Mesendoderm (in vitro differentiated cells): ENCODE data around the gene MGST2.

ENCODE experiments used
- DNase-seq: peaks from one replicate; pipeline ENCODE4 v3.0.0; 2013
- H2AK5ac ChIP-seq: 2 replicates; pipeline ENCODE4 v1.6.1; 2013; ENCODE audit warnings: low read length, inconsistent platforms
- H2BK120ac ChIP-seq: 2 replicates; pipeline ENCODE4 v1.6.1; 2013; ENCODE audit warnings: low read depth, mild to moderate bottlenecking, low read length, moderate library complexity, mixed read lengths
- H2BK15ac ChIP-seq: replicated peaks from 2 replicates; pipeline ENCODE4 v1.6.1; 2013; ENCODE audit warnings: low read depth, mild to moderate bottlenecking, moderate library complexity
- H2BK5ac ChIP-seq: 2 replicates; pipeline ENCODE4 v1.6.1; 2013; ENCODE audit warnings: low read length, inconsistent platforms
- H3K18ac ChIP-seq: 2 replicates; pipeline ENCODE4 v1.6.1; 2013; ENCODE audit warnings: mild to moderate bottlenecking, low read length, mixed read lengths
- H3K23ac ChIP-seq: one replicate; pipeline ENCODE4 v1.6.1; 2013; ENCODE audit warnings: low read length
- H3K27ac ChIP-seq: 2 replicates; pipeline ENCODE4 v1.5.1; 2013; ENCODE audit warnings: low read depth, mild to moderate bottlenecking, inconsistent platforms, low read length, moderate library complexity
- H3K27me3 ChIP-seq: 2 replicates; pipeline ENCODE4 v1.6.1; 2013; ENCODE audit warnings: low read length, control low read depth, mild to moderate bottlenecking, inconsistent platforms; ENCODE audit not compliant: insufficient read depth, poor library complexity
- H3K36me3 ChIP-seq: 2 replicates; pipeline ENCODE4 v1.6.1; 2013; ENCODE audit warnings: low read length, inconsistent platforms; ENCODE audit not compliant: control insufficient read depth, insufficient read depth
- H3K4ac ChIP-seq: one replicate; pipeline ENCODE4 v1.6.1; 2013; ENCODE audit warnings: low read depth, mild to moderate bottlenecking, low read length, moderate library complexity
- H3K4me1 ChIP-seq: 2 replicates; pipeline ENCODE4 v1.6.1; 2013; ENCODE audit warnings: low read depth, low read length, inconsistent platforms; ENCODE audit not compliant: control insufficient read depth
- H3K4me2 ChIP-seq: 2 replicates; pipeline ENCODE4 v1.6.1; 2013; ENCODE audit warnings: low read length
- H3K4me3 ChIP-seq: 2 replicates; pipeline ENCODE4 v1.5.1; 2013; ENCODE audit warnings: mild to moderate bottlenecking, low read length
- H3K56ac ChIP-seq: one replicate; pipeline ENCODE4 v1.6.1; 2013; ENCODE audit warnings: low read length
- H3K79me1 ChIP-seq: 2 replicates; pipeline ENCODE4 v1.6.1; 2013; ENCODE audit warnings: low read length, inconsistent platforms
- H3K79me2 ChIP-seq: 2 replicates; pipeline ENCODE4 v1.6.1; 2013; ENCODE audit warnings: mild to moderate bottlenecking, low read length; ENCODE audit not compliant: control insufficient read depth, insufficient read depth
- H3K9ac ChIP-seq: 2 replicates; pipeline ENCODE4 v1.6.1; 2013; ENCODE audit warnings: low read length, inconsistent platforms
- H4K5ac ChIP-seq: one replicate; pipeline ENCODE4 v1.6.1; 2013; ENCODE audit warnings: low read length
- H4K8ac ChIP-seq: one replicate; pipeline ENCODE4 v1.6.1; 2013; ENCODE audit warnings: low read depth, mild to moderate bottlenecking, control low read depth, low read length, moderate library complexity
- WGBS: extraction: QIAGEN DNeasy Blood & Tissue Kit; methylation state at CpG from one replicate; pipeline ENCODE4 v1.1.7; 2013; ENCODE audit warnings: low lambda C conversion rate, missing lambda C conversion rate; ENCODE audit not compliant: insufficient coverage; ENCODE audit errors: extremely low coverage; 5-methylcytosine and 5-hydroxymethylcytosine counted together

Gene MGST2

DNA sequence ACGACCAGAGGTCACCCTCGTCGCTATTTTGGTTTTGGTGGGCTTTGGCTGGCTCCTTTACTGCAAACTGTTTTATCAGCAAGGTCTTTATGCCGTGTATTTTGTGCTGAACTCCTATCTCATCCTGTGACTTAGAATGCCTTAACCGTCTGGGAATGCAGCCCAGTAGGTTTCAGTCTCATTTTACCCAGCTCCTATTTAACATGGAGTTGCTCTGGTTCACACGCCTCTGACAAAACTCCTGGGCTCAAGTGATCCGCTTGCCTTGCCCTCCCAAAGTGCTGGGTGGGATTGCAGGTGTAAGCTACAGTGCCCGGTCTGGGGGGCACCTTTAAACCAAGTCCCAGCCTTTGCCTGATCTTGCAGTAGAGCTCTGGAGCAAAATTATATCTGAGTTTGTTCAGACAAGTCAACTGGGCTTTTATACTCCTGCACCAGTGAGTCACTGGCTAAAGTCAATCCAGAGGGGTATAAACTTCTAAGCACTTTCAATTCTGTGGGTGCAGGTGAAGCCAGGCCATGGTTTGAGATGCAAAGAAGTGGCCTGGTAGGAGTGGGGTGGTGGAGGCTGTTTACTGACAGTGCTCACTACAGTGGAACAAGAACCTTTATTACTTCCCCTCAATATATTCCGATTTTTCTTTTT lies 50.2 kb downstream of the MGST2 start:
- WGBS, result no CpG with 5 or more reads among the region's 9 CpGs

DNA sequence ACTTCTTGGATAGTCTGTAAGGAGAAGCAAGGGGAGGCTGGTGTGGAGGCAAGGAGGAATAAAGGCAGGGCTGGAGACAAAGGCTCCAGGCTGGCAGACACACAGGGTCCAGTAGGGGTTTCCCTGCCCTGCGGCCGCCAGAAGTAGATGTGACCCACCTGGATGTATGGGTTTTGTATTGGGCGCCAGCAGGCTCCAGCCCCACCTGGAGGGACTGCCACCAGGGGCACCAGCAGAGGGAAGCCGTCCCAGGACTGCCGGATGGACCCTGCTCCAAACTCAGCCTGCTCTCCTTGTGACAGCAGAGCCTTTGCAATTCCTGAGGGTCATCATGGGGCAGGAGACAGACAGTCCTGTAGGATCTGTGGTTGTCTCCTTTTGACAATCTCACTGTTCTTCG lies 52.7 kb downstream of the MGST2 start:
- Histone ChIP-seq H3K79me1 (no peaks in the 10 kb centered on the region), H4K5ac (no peak overlapping the region), H3K4ac (no peak overlapping the region), H2BK120ac (no peak overlapping the region), H3K79me2 (no peaks in the 10 kb centered on the region), H3K4me1 (peaks cover 2% of the 10 kb centered on the region), H2AK5ac (no peak overlapping the region), H3K27ac (no peak overlapping the region), H2BK15ac (no peak overlapping the region), H4K8ac (no peak overlapping the region), H3K56ac (no peak overlapping the region), H3K36me3 (peaks cover 2% of the 10 kb centered on the region), H3K23ac (no peak overlapping the region), H2BK5ac (no peak overlapping the region), H3K4me3 (no peak overlapping the region), H3K4me2 (no peak overlapping the region), H3K9ac (no peak overlapping the region), H3K18ac (no peak overlapping the region), H3K27me3 (no peaks in the 10 kb centered on the region)
- no CpG with 5 or more reads among the region's 6 CpGs for WGBS
- DNase-seq, result no peak

More for the DNA sequence above, 50.2 kb downstream of the MGST2 start:
- no peak overlapping the region for H3K9ac ChIP-seq
- H3K27ac ChIP-seq, result no peak overlapping the region
- H2AK5ac ChIP-seq, result no peak overlapping the region
- H4K5ac ChIP-seq, result no peak overlapping the region
- DNase-seq, result peak; percentile 45
- peaks cover 2% of the 10 kb centered on the region for H3K36me3 ChIP-seq
- no peak overlapping the region for H4K8ac ChIP-seq
- no peak overlapping the region for H3K4ac ChIP-seq
- H2BK120ac ChIP-seq, result no peak overlapping the region
- no peak overlapping the region for H2BK5ac ChIP-seq
- no peak overlapping the region for H3K4me2 ChIP-seq
- H3K4me3 ChIP-seq, result no peak overlapping the region
- H3K18ac ChIP-seq, result no peak overlapping the region
- no peaks in the 10 kb centered on the region for H3K79me1 ChIP-seq
- H3K56ac ChIP-seq, result no peak overlapping the region
- H3K4me1 ChIP-seq, result peaks cover 2% of the 10 kb centered on the region
- H2BK15ac ChIP-seq, result no peak overlapping the region
- no peaks in the 10 kb centered on the region for H3K79me2 ChIP-seq
- H3K23ac ChIP-seq, result no peak overlapping the region
- no peaks in the 10 kb centered on the region for H3K27me3 ChIP-seq

DNA sequence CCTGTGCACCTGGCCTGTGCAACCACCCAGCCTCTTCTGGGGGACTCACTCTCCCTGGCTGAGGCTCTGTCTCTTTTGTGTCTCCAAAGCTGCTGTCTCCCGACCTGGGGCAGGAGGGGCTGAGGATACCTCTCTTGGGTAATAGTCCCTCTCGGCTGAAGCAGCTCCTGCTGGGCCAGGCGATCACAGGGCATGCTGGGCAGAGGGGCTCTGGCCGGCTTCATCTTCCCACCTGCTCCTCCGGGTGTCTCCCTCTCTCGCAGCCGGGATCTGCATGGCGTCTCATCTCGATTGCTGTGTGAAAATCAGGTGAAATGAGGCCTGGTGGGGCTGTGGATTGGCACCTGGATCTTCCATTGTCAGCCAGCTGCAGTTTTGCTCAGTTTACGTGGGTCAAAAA lies 53.2 kb downstream of the MGST2 start:
- Histone ChIP-seq H3K23ac (no peak overlapping the region), H3K79me1 (no peaks in the 10 kb centered on the region), H2BK5ac (no peak overlapping the region), H3K79me2 (no peaks in the 10 kb centered on the region), H3K27ac (no peak overlapping the region), H3K27me3 (no peaks in the 10 kb centered on the region), H3K4me3 (no peak overlapping the region), H3K4me2 (no peak overlapping the region), H4K5ac (no peak overlapping the region), H3K56ac (no peak overlapping the region), H4K8ac (no peak overlapping the region), H3K18ac (no peak overlapping the region), H3K36me3 (peaks cover 2% of the 10 kb centered on the region), H2BK120ac (no peak overlapping the region), H3K4ac (no peak overlapping the region), H3K4me1 (no peaks in the 10 kb centered on the region), H2BK15ac (no peak overlapping the region), H3K9ac (no peak overlapping the region), H2AK5ac (no peak overlapping the region)
- WGBS, result no CpG with 5 or more reads among the region's 10 CpGs
- DNase-seq, result no peak

DNA sequence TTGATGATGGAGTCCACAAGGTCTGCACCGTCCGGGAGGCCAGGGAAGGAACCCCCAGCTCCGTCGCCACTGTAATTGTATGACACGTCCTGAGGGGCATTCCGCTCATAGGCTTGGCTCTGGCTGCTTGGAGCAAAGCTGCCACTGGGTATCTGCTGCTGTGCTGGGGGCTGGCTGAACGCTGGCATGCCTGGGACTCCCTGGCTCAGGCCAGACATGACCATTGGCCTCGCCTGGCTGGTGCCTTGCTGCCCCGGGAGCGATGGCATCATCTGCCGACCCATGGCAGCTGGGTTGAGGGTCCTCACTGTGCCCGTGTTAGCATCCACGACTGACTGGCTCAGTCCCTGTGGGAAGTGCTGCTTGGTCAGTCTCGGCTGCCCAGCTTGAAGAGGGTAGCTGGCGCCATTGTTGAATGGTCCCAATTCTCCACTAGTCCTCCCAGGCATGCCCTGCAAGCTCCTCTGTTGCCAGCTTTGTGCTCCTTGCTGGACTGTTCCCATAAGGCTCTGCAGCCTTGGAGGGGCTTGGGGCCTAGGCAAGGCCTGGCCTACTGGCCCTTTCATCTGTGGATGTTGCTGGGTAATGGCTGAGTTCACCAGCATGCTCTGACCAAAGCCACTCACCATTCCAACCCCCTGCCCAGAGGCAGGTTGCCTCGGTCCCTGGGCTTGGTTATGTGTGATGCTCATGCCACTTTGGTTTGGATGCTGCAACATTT lies 53.9 kb downstream of the MGST2 start:
- no peak for DNase-seq
- H3K36me3 ChIP-seq, result peaks cover 2% of the 10 kb centered on the region
- no peak overlapping the region for H3K4me3 ChIP-seq
- H3K4ac ChIP-seq, result no peak overlapping the region
- H3K27ac ChIP-seq, result no peak overlapping the region
- H2BK15ac ChIP-seq, result no peak overlapping the region
- H4K8ac ChIP-seq, result no peak overlapping the region
- no peaks in the 10 kb centered on the region for H3K79me1 ChIP-seq
- H3K4me1 ChIP-seq, result no peaks in the 10 kb centered on the region
- no peak overlapping the region for H2BK120ac ChIP-seq
- H3K9ac ChIP-seq, result no peak overlapping the region
- no peaks in the 10 kb centered on the region for H3K27me3 ChIP-seq
- no peak overlapping the region for H3K56ac ChIP-seq
- H3K79me2 ChIP-seq, result no peaks in the 10 kb centered on the region
- H3K4me2 ChIP-seq, result no peak overlapping the region
- no peak overlapping the region for H2BK5ac ChIP-seq
- no peak overlapping the region for H3K23ac ChIP-seq
- WGBS, result no CpG with 5 or more reads among the region's 16 CpGs
- H3K18ac ChIP-seq, result no peak overlapping the region
- no peak overlapping the region for H4K5ac ChIP-seq
- H2AK5ac ChIP-seq, result no peak overlapping the region

DNA sequence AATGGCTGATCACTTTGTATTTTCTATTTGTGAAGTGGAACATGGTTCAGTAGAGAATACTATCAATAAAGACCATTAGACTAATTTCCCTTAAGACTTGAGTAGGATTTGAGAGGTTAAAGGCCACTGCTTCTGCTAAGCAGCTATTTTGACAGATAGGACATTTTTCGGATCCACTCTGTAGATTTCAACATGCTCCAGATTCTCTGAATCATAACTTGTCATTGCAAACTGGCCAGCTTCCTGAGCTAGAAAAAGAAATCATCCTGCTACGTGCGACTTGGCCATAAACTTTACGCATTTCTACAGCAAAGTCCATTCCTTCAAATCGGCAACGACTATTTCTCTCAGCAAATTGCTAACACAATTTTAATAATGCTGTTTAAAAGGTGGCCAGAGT lies 55.2 kb downstream of the MGST2 start:
- Histone ChIP-seq H3K18ac (no peak overlapping the region), H2BK5ac (no peak overlapping the region), H4K8ac (no peak overlapping the region), H3K4me1 (no peaks in the 10 kb centered on the region), H3K79me2 (no peaks in the 10 kb centered on the region), H4K5ac (no peak overlapping the region), H3K27ac (no peak overlapping the region), H3K79me1 (no peaks in the 10 kb centered on the region), H3K56ac (no peak overlapping the region), H3K4ac (no peak overlapping the region), H2AK5ac (no peak overlapping the region), H3K23ac (no peak overlapping the region), H3K4me2 (no peak overlapping the region), H3K4me3 (no peak overlapping the region), H3K36me3 (peaks cover 2% of the 10 kb centered on the region), H2BK120ac (no peak overlapping the region), H3K27me3 (no peaks in the 10 kb centered on the region), H2BK15ac (no peak overlapping the region), H3K9ac (no peak overlapping the region)
- DNase-seq, result no peak
- no CpG with 5 or more reads among the region's 6 CpGs for WGBS
